Prostate gland (tissue), 2 donors: ENCODE results near the gene EIF6. TPM values are rescaled to one million over a fixed set of nuclear protein-coding genes. Genes with fewer than 3 reads are reported as not detected.

ENCODE experiments used
- DNase-seq: peaks from one replicate; pipeline ENCODE4 v3.0.0-alpha.2; 2019; ENCODE audit warnings: low spot score
- H3K27ac ChIP-seq, 2 donors: fragments of 200-600 bp; sonication (generic); 2 replicates each; pipeline ENCODE4 v1.5.1; 2017 to 2019
- H3K27me3 ChIP-seq: fragments of 200-600 bp; sonication (generic); replicated peaks from 2 replicates; pipeline ENCODE4 v1.5.1; 2019; ENCODE audit not compliant: insufficient read depth
- H3K36me3 ChIP-seq, 2 donors: fragments of 200-600 bp; sonication (generic); 1 replicate in 1 of 2; 2 replicates in 1 of 2; pipeline versions ENCODE4 v1.5.1 to v1.8.1; 2017 to 2019
- H3K4me1 ChIP-seq: fragments of 200-600 bp; sonication (generic); replicated peaks from 2 replicates; pipeline ENCODE4 v1.5.1; 2019
- H3K4me3 ChIP-seq, 2 donors: fragments of 200-600 bp; sonication (generic); 2 replicates each; pipeline ENCODE4 v1.5.1; 2017 to 2019
- H3K9me3 ChIP-seq: fragments of 200-600 bp; sonication (generic); 2 replicates; pipeline ENCODE4 v1.5.1; 2017
- CTCF ChIP-seq, 4 experiments: fragments of 200-600 bp in 2 of 4; fragments of 450-650 bp in 2 of 4; sonication (generic) in 2 of 4; IDR thresholded peaks; 1 replicate in 3 of 4; 2 replicates in 1 of 4; pipeline ENCODE4 v1.5.1; 2016 to 2019; ENCODE audit warnings: antibody characterized with exemption in 4 of 4, mild to moderate bottlenecking in 2 of 4, moderate library complexity in 2 of 4
- POLR2A ChIP-seq: fragments of 450-650 bp; IDR thresholded peaks from one replicate; pipeline ENCODE4 v1.6.1; 2016; ENCODE audit warnings: antibody characterized with exemption, mild to moderate bottlenecking
- POLR2AphosphoS5 ChIP-seq: sonication (generic); formaldehyde crosslinking; IDR thresholded peaks from one replicate; pipeline ENCODE4 v1.6.1; 2017; ENCODE audit warnings: antibody characterized with exemption
- WGBS: methylation state at CpG from one replicate; pipeline ENCODE4 v1.1.5; 2018; 5-methylcytosine and 5-hydroxymethylcytosine counted together
- intact Hi-C: fragments of 100-400 bp; cut with DNase I; formaldehyde crosslinking; loops from one replicate; pipeline ENCODE4 v1.14.2; 2022
- total RNA-seq, 2 donors: library from RNA; depleted of rRNA; stranded (reverse); fragments of >200 nt; gene quantifications; one replicate each; pipeline ENCODE4 v1.1.0, GENCODE V29; 2016

The EIF6 gene
- 10 to 100 TPM; 78.2 to 93.9 TPM for total RNA-seq

GRCh38 chr20:35284267-35284991 is at the start of gene EIF6:
Gene EIF6 (minus strand): TSS chr20:35284772. CDS start chr20:35284487, 285 bp downstream.
- peak within 1 kb of the TSS; percentile 66 to 87 for H3K4me3 ChIP-seq
- no peaks in the 10 kb centered on the region for H3K27me3 ChIP-seq
- 2% methylated on average over 54 of the region's 61 CpGs for WGBS
- intact Hi-C loops, result no loop called here
- TF ChIP-seq POLR2AphosphoS5 (peak; percentile 63), POLR2A (peak; percentile 11), CTCF (IDR thresholded peaks at IDR 0.05) (no peak)
- H3K4me1 ChIP-seq, result no peaks in the 10 kb centered on the region
- no peaks in the 10 kb centered on the region for H3K36me3 ChIP-seq
- no peaks in the 10 kb centered on the region for H3K9me3 ChIP-seq
- peak; percentile 40 for DNase-seq
- H3K27ac ChIP-seq, result peak within 1 kb of the TSS; percentile 71 to 80

GRCh38 chr20:35333606-35334005 is 49.0 kb upstream of the EIF6 start:
- Histone ChIP-seq H3K36me3 (no peaks in the 10 kb centered on the region), H3K27me3 (no peaks in the 10 kb centered on the region), H3K4me3 (no peak overlapping the region), H3K4me1 (peaks cover 8% of the 10 kb centered on the region), H3K9me3 (no peaks in the 10 kb centered on the region), H3K27ac (no peak overlapping the region)
- intact Hi-C loops, result no loop called here
- DNase-seq, result no peak
- TF ChIP-seq POLR2AphosphoS5 (peak; percentile 7), POLR2A (no peak)
- 14% methylated on average over 4 of the region's 4 CpGs for WGBS

- no peaks in the 10 kb centered on the region for H3K27me3 ChIP-seq
- no peaks in the 10 kb centered on the region for H3K9me3 ChIP-seq
- H3K27ac ChIP-seq, result no peak overlapping the region
- intact Hi-C loops, result no loop called here
- H3K4me3 ChIP-seq, result no peak overlapping the region
- TF ChIP-seq POLR2AphosphoS5 (no peak), CTCF (IDR thresholded peaks at IDR 0.05) (no peak)
- H3K4me1 ChIP-seq, result peaks cover 8% of the 10 kb centered on the region
- WGBS, result 70% methylated on average over 5 of the region's 5 CpGs
- H3K36me3 ChIP-seq, result no peaks in the 10 kb centered on the region
- DNase-seq, result no peak
Observed at GRCh38 chr20:35332540-35333200, 48.1 kb upstream of the EIF6 start.

GRCh38 chr20:35329435-35330139 is 45.0 kb upstream of the EIF6 start:
- no peak overlapping the region for H3K4me3 ChIP-seq
- H3K36me3 ChIP-seq, result no peaks in the 10 kb centered on the region
- intact Hi-C loops, result no loop called here
- peaks cover 6% of the 10 kb centered on the region for H3K4me1 ChIP-seq
- DNase-seq, result no peak
- WGBS, result 73% methylated on average over 4 of the region's 4 CpGs
- H3K9me3 ChIP-seq, result no peaks in the 10 kb centered on the region
- TF ChIP-seq POLR2A, result no peak
- peak in 1 of 4 experiments; percentile 33 for TF ChIP-seq CTCF (IDR thresholded peaks at IDR 0.05)
- TF ChIP-seq POLR2AphosphoS5, result no peak
- no peaks in the 10 kb centered on the region for H3K27me3 ChIP-seq
- H3K27ac ChIP-seq, result no peak overlapping the region

- H3K4me1 ChIP-seq, result no peaks in the 10 kb centered on the region
- no peaks in the 10 kb centered on the region for H3K27me3 ChIP-seq
- H3K9me3 ChIP-seq, result no peaks in the 10 kb centered on the region
- intact Hi-C loops, result no loop called here
- H3K36me3 ChIP-seq, result no peaks in the 10 kb centered on the region
- no peak for DNase-seq
- no peak overlapping the region for H3K27ac ChIP-seq
- 68% methylated on average over 4 of the region's 4 CpGs for WGBS
- no peak overlapping the region for H3K4me3 ChIP-seq
- TF ChIP-seq POLR2AphosphoS5, result no peak
- no peak for TF ChIP-seq CTCF (IDR thresholded peaks at IDR 0.05)
- TF ChIP-seq POLR2A, result no peak
Observed at GRCh38 chr20:35328689-35329088, 44.1 kb upstream of the EIF6 start.
